GM18511 (cell line): ENCODE results near the gene LAMB4.

Source experiments
- ATAC-seq: cut with Tn5 transposase; IDR thresholded peaks from one replicate; pipeline ENCODE4 v1.9.1; 2021; ENCODE audit warnings: mild to moderate bottlenecking, moderate library complexity; ENCODE audit not compliant: unreplicated experiment

LAMB4 gene

DNA sequence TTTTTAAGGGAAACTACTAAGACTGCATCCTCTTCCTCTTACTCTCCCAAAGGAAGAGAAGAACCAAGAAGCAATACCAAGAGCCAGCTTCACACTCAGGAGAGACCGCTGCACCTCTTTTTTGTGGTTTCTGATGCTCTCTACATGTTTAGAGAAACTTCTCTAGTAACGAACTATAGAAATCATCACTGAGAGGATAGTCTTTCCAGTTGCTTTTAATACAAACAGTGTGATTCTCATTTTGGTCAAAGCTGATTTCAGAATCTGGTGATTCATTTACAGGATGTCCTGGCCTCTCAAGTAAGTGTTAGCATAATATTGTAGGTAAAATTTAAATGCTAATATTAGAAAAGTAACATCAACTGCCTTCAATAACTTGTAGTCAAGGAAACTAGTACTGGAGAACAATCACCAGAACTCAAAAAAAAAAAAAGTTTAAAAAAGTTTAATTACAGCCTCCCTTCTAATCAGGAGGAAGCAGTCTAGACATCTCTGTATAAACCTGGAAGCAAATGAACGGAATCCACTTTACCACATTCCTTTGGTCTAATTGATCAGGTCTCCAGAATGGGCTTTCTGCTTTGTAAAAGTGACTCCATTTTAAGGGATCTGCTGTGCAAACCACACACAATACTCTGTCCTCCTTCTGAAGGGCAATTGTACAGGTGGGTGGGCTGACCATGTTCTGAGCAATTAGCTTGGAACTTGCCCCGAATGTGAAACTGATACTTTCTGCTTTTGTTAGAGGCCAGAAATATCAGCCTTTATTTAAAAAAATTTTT is 130.2 kb downstream of the LAMB4 start:
- ATAC-seq = no peak

DNA sequence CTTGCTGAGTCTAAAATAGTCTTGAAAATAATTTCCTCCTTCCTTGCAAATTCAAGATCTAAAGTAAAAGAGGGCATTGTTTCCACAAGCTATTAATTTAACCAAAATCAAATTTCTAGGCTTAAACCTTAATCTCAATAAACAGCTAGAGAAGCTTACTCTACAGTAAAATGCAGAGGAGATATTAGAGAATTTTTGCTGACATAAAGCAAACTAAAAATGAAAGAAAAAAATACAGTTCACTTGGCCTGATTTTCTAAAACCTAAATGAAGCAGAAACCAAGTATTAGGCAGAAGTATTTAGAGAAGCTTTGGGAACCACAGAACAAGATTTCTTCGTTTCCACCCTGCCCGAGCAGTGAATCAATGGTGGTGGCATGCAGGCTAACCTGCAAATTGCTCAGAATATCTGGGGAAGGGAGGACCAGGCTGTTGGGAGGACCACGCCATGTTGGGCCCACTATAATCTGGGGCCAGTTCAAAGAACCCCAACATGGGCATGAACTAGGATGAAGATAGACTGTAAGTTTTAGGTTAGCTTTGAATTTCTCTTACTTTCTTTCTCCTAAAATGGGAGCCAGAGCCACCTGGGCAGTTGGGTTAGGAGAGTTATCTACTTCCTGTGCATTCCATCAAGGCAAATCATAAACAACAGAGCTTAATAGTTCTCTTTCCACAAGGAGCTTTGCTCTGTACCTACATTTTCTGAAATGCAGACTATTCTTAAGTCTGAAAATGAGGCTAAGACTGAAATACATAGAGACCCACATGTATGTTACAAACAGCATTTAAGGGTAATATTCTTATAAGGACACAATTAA is 131.3 kb downstream of the LAMB4 start:
- no peak for ATAC-seq

DNA sequence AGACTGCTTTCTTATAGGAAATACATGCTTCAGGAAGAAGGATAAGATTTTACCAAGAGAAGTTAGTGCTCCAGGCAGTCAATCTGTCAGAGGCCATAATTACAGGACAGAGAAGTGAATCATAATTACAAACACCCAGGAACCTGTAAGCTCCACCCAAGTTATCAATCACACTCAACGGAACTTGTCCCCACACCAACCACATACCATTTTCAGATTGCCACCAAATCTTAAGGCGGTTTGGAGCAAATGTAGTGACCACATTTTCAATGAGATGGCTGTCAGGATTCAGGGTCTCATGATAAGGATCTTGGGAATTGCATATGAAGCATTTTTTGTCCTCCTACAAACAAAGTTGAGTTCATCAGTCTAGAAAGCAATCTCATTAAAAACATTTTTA is 132.0 kb downstream of the LAMB4 start:
- ATAC-seq = no peak

DNA sequence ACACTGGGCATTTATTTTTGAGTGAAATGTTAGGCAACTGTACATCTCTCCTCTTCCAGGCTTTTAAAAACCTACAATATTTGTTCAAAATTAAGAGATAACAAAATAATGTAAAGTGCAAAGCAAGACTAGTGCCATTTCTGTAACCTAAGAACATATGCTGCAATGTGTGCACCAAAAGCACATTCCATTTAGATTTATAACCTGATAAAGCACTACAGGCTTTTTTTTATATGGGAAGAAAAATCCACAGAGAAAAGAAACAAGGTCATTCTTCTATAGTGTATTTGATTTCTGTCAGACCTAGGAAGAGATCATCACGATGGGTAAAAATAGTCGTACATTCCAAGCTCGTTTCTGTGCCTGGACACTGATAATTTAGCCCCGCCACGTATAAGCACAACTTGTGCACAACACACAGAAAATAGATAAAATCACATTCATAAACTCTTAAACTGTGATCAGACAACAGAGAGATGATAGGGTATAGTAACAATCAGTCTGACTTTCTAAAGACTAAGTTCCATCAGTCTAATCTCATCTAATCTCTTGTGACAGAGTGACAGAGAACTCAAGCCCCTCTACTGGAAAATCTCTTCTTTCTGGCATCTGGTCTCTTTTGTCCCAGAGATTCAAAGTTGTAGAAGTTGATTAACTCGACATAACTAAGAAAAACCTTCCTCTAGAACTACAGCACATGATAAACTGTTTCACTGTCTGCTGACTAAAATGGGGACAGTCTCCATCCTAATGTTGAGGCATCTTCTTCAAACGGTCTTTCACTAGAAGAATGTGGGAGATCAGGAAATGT is 133.9 kb downstream of the LAMB4 start:
- no peak for ATAC-seq

DNA sequence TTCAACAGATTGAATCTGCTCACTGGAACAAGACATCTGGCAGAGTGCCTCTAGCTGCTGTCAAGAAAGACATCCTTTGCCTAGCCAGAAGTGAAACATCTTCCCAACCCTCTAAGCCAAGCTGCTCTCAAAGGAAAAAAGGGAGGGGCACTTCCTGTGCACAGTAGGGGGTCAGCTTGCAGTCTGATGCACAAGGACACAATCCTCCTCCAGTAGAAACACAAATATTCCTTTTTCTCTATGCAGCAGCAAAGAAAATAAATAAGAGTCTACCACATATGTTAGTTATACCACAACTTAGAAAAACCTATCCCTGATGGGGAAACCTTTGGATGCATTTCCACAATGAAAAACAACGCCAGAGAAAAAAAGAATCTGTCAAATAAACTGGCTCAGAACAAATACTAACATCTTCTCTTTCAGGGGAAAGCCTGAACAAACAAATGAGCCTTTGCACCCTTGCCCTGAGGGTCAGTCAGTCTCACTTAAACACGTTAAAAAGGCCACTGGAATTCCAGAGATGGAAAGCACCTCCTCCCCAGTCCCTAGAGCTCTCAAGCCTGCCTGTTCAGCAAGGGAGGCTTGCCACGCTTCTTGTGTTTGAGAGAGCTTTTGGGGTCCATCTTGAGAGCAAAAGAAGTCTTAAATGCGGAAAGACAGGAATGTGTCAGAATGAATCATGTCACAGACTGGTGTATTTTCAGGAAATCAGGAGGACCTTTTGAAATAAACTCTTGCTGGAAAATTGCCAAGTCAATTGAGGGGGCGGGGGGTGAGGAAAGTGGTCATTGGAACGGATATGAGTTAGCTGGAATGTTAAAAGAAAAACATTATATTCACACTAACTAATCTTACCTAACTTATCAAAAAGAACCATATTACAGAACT is 134.7 kb downstream of the LAMB4 start:
- ATAC-seq = no peak

DNA sequence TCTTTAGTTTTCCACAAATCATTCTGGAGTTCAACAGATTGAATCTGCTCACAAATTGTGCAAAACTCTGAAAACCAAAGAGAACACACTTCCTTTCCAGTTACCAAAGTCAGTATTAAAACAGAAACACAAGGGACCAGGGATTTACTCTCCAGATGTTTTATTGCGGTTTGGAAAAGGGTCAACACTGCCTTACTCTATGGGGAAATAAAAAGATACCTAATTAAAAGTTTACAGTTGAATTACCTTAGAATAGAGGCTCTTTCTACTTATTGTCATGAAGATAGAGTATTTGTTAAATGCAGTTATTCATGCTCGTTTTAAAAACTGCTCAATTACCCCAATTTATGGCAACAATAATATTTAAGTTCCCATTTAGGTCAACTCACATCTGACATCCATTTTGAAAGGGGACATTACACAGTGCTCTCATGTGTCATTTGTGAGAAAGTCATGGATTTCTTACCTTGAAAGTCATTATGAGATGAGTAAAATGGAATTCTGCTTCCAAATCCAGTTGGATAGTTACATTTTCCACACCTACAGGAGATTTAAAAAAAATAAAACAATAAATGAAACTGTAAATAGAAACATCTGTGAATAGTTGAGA is 135.6 kb downstream of the LAMB4 start:
- ATAC-seq = no peak

DNA sequence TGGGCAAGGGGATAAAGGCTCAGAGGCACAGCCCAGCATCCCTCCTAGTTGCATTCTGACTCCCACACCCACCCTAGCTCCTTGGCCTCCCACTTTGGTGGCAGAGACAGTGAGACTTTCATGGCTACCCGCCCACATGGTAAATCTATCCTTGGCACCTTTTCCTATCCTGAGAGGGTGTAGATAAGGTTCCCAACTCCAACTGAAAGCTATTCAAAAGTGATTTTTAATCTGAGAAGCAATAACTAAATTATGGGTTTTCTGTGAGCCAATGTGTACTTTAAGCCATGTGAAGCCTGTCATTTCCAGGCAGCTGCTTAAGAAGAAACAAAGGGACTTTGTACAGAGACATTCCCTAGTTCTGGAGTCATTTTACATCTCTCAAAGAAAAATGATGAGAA is 136.3 kb downstream of the LAMB4 start:
- ATAC-seq = no peak

DNA sequence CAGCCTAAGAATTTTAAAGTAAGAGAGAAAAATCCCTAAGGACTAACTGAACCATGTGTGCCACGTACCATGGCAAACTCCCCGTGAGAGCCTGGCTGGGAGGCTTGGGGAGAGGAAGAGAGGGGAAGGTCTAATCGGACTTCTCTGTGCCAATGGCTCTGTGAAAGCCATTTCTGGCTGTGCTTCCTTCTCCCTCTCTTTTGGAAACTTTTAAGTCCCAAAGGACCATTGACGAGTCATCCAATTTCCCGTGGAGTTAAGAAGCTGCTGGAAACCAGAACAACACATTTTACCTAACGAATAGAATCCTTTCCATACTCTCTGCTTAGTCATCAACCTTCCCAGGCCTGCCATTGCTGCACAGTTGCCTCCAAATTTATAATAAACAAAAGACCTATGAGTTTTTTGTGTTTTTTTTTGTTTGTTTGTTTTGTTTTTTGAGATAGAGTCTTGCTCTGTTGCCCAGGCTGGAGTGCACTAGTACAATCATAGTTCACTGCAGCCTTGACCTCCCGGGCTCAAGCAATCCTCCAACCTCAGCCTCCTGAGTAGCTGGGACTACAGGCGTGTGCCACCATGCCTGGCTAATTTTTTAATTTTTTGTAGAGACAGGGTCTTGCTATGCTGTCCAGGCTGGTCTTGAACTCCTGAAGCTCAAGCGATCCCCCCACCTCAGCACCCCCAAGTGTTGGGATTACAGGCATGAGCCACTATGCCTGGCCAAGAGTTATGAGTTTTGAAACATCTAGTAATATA is 140.4 kb downstream of the LAMB4 start:
- ATAC-seq = no peak

DNA sequence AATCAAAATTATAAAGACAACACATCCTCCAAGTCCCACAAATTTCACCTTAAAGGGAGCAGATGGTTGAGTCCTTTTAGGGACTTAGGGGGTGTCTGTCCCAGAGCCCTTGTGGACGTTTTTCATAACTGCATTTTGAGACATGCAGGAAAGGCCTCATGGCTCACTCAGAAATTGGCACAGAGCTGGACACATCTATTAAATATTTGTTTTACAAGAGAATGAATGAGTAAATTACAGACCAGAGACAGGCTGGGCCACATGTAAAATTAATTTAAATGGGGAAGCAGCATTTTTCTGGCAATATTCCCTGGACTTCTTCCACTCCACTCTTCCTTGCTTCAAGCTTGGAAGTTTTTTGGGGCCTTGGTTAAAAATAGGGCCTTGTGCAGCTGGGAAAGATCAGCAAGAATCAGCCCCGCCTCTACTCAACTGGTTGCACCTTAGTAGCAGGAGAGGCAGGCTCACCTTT is 147.2 kb downstream of the LAMB4 start:
- no peak for ATAC-seq

DNA sequence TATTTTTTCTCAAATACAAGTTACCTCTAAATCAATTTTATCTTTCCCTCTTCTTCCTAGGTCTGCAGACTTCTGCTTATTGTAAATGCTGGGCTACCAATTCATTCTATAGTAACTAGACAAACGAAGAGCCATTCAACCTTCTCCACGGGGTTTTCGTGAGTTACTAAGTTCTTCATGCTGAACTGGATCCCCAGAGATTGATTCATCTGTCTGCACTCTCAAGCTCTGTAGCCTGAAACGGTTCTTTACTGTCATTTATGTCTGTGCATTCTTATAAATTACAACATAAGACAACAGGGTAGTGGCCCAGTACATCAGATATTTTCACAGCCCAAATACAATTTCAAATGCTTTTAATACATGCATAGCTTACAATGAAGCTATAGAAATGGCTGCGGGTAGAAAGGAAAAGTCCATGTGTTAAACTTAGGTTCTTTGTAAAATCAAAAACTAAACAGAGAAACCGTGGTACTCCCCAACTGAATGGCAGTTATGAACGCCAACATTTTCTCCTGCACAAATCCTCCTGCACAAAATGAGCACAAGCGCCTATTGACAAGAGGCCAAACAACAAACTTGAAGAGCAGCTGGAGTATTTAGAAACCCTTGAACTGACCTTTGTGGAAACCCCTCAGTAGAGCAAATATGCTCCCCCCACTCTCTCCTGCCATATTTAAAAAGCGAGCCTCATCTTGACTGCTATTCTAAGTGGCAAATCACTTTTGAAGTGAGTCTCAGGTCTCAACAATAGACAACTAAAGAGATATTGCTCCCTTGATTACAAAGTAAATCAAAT is 147.9 kb downstream of the LAMB4 start:
- ATAC-seq = no peak

DNA sequence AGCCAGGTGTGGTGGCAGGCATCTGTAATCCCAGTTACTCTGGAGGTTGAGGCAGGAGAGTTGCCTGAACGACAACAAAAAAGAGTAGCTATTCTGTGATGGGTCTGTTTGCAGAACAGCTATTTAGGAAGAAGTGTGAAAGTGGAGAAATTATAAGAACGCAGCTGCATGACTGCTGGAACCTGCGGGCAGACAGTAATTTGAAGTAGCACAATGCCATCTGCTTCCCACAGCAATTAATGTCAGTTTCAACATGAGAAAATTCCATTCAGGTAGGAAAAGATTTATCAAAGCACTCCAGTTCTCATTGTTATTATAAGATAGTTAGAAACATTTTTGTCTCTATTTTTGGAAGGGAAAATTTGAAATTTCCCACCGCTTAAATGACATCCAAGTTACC is 148.7 kb downstream of the LAMB4 start:
- ATAC-seq = no peak

DNA sequence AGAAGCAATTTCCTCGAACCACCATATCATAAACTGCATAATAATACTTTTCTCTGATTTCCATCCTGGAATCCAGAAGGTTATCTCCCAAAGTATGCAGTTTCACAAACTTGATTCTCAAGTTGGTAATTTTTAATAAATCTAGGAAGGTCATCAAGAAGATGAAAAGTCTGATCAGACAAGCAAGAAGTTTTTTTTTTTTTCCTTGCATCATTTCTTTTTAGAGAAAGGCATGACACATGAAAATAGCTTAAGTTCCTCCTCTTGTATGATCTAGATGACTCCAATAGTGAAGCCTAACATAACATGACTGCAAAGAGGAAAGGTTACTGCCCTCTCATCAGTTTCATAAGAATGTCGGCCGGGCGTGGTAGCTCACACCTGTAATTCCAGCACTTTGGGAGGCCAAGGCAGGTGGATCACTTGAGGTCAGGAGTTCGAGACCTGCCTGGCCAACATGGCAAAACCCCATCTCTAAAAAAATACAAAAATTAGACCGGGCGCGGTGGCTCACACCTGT is 149.4 kb downstream of the LAMB4 start:
- ATAC-seq = no peak

DNA sequence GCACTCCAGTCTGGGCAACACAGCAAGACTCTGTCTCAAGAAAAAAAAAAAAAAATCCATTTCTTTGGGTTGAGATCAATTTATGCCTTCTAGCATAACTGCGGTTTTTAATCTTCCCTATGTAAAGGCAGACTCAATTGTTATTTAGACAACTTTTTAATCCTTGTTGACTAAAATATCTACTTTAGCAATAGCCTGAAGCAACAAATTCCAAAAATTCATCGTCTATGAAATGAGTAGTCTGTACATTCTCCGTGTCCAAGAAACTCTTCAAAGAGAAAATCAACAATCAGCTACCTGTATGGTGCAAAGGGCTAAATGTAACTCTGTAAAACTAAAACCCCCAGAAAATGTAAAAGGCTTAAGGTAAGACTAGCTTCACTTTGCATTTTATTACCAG is 150.0 kb downstream of the LAMB4 start:
- ATAC-seq = no peak

DNA sequence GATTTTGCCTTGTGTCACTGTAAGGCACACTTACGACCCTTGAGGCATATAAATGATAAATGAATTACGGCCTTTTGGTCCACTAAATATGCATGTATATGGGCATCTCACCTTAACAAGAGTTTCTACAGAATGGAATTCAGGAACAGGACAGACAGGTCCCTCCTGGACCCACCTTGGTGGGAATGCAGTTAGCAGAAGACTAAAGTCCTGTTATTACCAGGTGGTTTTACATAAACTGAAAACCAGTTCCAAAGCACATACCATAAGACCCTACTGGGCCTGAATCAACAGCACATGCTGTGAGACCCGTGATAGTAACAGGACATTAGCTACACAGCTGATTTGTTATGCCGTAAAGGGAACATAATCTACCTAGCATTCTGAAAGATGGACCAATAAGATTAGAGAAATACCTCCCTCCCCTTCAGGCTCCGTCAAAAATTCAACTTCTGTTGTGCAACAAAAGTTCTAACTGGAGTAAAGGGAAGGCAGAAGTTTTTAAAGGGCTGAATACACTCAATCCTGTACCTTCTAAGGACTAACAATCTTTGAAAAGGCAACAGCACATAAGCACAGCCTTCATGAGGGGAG is 151.2 kb downstream of the LAMB4 start:
- no peak for ATAC-seq

DNA sequence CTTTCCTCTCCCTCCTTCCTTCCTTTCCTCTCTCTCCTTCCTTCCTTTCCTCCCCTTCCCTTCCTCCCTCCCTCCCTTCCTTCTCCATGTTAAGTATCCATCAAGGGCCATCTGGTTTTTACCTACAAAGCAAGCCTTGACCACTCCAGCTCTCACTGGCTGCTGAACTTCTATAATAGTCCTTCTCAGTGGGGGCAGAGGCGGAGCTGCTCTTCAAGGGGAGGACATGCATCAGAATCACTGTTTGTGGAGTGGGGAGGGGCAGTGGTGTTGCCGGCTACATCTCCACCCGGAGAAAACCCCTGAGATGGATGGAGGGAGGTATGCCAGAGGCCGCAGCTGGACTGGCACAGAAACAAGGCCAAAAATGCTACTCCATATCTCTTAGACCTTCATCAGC is 153.1 kb downstream of the LAMB4 start:
- ATAC-seq = no peak

DNA sequence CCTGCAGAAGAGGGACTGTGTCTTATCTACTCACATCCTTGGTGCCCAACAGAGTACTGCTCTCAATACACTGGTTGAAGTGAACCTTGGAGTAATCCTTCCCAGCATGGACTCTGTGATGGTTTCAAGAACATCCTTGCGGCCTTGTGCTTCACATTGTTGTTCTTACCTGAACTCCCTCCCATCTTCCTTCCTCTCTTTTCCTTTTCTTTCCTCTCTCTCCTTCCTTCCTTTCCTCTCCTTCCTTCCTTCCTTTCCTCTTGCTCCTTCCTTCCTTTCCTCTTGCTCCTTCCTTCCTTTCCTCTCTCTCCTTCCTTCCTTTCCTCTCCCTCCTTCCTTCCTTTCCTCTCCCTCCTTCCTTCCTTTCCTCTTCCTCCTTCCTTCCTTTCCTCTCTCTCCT is 153.5 kb downstream of the LAMB4 start:
- ATAC-seq = no peak

DNA sequence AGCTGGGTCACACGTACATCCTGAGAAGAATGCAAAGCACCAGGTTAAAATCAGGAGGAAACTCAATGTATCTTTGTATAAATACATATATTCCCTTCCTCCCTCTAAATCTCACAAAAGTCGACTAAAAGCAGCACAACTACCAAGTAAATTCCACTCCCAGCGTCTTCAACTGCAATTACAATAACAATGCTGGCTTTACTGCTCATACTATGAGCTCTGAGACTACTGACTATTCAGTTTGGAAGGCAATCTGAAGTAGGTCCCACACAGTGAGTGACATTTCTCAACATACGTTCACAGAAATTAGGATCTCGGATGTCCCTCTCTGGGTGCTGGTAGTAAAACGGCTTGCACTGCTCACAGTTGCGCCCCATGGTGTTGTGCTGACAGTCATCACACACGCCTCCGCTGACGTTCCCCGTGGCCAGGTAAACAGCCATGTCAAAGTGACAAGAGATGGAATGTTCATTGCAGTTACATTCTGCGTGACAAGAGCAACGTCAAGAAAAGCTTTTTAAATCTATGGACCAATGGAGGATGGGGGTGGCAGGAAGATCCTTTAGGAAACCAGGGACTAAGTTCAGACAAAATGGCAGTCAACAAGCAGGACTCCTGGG is 154.7 kb downstream of the LAMB4 start:
- no peak for ATAC-seq
